ENCODE results near the gene SLC16A10. TPM values are rescaled to one million over a fixed set of nuclear protein-coding genes. Genes with fewer than 3 reads are reported as not detected.

The SLC16A10 gene
- total RNA-seq, 1 donor from 2014 or later, result 4.1 TPM

- TF ChIP-seq CTCF (IDR thresholded peaks at IDR 0.05; ENCODE audit: partially characterized antibody, unreplicated experiment), result no peak
- Mint-ChIP-seq H3K4me3 (ENCODE audit: unreplicated experiment) (no peak overlapping the region), H3K36me3 (ENCODE audit: unreplicated experiment) (peaks cover 55% of the 10 kb centered on the region), H3K27ac (ENCODE audit: unreplicated experiment) (no peak overlapping the region), H3K4me1 (ENCODE audit: low read depth, unreplicated experiment) (no peaks in the 10 kb centered on the region), H3K9me3 (ENCODE audit: unreplicated experiment) (peaks cover 11% of the 10 kb centered on the region), H3K27me3 (ENCODE audit: unreplicated experiment) (no peaks in the 10 kb centered on the region)
- DNase-seq, result no peak
These were observed 190.5 kb downstream of the SLC16A10 start for GRCh38 chr6:111277819-111278218.

GRCh38 chr6:111278731-111279130 is 191.4 kb downstream of the SLC16A10 start:
- Mint-ChIP-seq H3K36me3 (ENCODE audit: unreplicated experiment) (peaks cover 55% of the 10 kb centered on the region), H3K4me3 (ENCODE audit: unreplicated experiment) (no peak overlapping the region), H3K27me3 (ENCODE audit: unreplicated experiment) (no peaks in the 10 kb centered on the region), H3K27ac (ENCODE audit: unreplicated experiment) (no peak overlapping the region), H3K4me1 (ENCODE audit: low read depth, unreplicated experiment) (no peaks in the 10 kb centered on the region), H3K9me3 (ENCODE audit: unreplicated experiment) (peaks cover 9% of the 10 kb centered on the region)
- no peak for TF ChIP-seq CTCF (IDR thresholded peaks at IDR 0.05; ENCODE audit: partially characterized antibody, unreplicated experiment)
- no peak for DNase-seq

GRCh38 chr6:111280445-111280955 is 193.2 kb downstream of the SLC16A10 start:
- no peak overlapping the region for H3K4me3 Mint-ChIP-seq (ENCODE audit: unreplicated experiment)
- no peak for DNase-seq
- H3K27me3 Mint-ChIP-seq (ENCODE audit: unreplicated experiment), result no peaks in the 10 kb centered on the region
- TF ChIP-seq CTCF (IDR thresholded peaks at IDR 0.05; ENCODE audit: partially characterized antibody, unreplicated experiment), result no peak
- H3K9me3 Mint-ChIP-seq (ENCODE audit: unreplicated experiment), result peaks cover 4% of the 10 kb centered on the region
- H3K27ac Mint-ChIP-seq (ENCODE audit: unreplicated experiment), result no peak overlapping the region
- H3K36me3 Mint-ChIP-seq (ENCODE audit: unreplicated experiment), result peaks cover 46% of the 10 kb centered on the region
- H3K4me1 Mint-ChIP-seq (ENCODE audit: low read depth, unreplicated experiment), result no peaks in the 10 kb centered on the region

Other genes with a start within 250 kb of the SLC16A10 start
- 26.1 TPM for gene AMD1, start 212.7 kb upstream of the SLC16A10 start, total RNA-seq (ENCODE audit: unreplicated experiment)
- 56.1 TPM for gene GTF3C6, start 128.8 kb upstream of the SLC16A10 start, total RNA-seq (ENCODE audit: unreplicated experiment)
- 15.8 TPM for gene RPF2, start 105.5 kb upstream of the SLC16A10 start, total RNA-seq (ENCODE audit: unreplicated experiment)